Esophagus muscularis mucosa (tissue), 3 donors: ENCODE results near the gene PTPRN2.
"Not testable (repeated sequence)": the region's sequence is repeated elsewhere in the genome, so short reads cannot be mapped to it uniquely, and the experiment has no call there.

ENCODE experiments used
- POLR2A ChIP-seq: fragments of 450-650 bp; IDR thresholded peaks from one replicate; pipeline ENCODE4 v1.6.1; 2017; ENCODE audit warnings: antibody characterized with exemption, moderate library complexity, mild to moderate bottlenecking, low read depth
- POLR2AphosphoS5 ChIP-seq, 2 donors: sonication (generic); formaldehyde crosslinking; IDR thresholded peaks; one replicate each; pipeline ENCODE4 v1.6.1; 2017; ENCODE audit warnings: antibody characterized with exemption in 2 of 2
- TF ChIP-seq, protein P1 (sequence below), 3 experiments: fragments of 200-600 bp in 2 of 3; fragments of 450-650 bp in 1 of 3; sonication (generic) in 2 of 3; IDR thresholded peaks; one replicate each; pipeline ENCODE4 v1.5.1; 2017 to 2019; ENCODE audit warnings: antibody characterized with exemption in 3 of 3, mild to moderate bottlenecking in 2 of 3, moderate library complexity in 1 of 3

- not testable (repeated sequence) for TF ChIP-seq POLR2A; POLR2AphosphoS5 (IDR thresholded peaks at IDR 0.05)
- TF ChIP-seq, protein P1, sequence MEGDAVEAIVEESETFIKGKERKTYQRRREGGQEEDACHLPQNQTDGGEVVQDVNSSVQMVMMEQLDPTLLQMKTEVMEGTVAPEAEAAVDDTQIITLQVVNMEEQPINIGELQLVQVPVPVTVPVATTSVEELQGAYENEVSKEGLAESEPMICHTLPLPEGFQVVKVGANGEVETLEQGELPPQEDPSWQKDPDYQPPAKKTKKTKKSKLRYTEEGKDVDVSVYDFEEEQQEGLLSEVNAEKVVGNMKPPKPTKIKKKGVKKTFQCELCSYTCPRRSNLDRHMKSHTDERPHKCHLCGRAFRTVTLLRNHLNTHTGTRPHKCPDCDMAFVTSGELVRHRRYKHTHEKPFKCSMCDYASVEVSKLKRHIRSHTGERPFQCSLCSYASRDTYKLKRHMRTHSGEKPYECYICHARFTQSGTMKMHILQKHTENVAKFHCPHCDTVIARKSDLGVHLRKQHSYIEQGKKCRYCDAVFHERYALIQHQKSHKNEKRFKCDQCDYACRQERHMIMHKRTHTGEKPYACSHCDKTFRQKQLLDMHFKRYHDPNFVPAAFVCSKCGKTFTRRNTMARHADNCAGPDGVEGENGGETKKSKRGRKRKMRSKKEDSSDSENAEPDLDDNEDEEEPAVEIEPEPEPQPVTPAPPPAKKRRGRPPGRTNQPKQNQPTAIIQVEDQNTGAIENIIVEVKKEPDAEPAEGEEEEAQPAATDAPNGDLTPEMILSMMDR (IDR thresholded peaks at IDR 0.05) = not testable (repeated sequence)
Observed at GRCh38 chr7:158507175-158507574, 80.4 kb downstream of the PTPRN2 start.
